HL-60 (cell line): ENCODE data around the gene RUNX1.

Experiments used
- POLR2AphosphoS5 ChIP-seq: IDR thresholded peaks from 2 replicates; pipeline ENCODE4 v1.6.1; 2012; ENCODE audit warnings: low read depth
- TF ChIP-seq, protein P1 (sequence below): IDR thresholded peaks from one replicate; pipeline ENCODE4 v1.5.1; 2011; ENCODE audit warnings: low read length, control low read depth, inconsistent platforms; ENCODE audit not compliant: insufficient read depth
- TF ChIP-seq, protein P2 (sequence below): IDR thresholded peaks from 2 replicates; pipeline ENCODE4 v1.6.1; 2012; ENCODE audit warnings: low read depth; ENCODE audit not compliant: insufficient replicate concordance

DNA sequence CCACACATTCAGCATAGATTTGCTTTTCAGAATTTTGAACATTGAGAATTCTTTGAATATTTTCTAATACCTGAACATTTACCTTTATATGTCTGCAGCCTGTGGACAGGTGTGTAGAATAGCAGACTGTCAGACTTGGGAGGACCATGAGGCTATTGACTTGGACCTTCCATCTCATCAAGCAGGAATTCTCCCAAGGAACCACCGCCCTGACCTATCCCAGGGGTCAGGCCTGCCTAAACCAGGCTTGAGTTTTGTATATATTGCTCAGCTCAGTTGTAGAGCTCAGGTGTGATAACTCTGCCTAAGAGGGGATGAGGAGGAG is 53.2 kb downstream of the RUNX1 start:
- TF ChIP-seq, protein P1, sequence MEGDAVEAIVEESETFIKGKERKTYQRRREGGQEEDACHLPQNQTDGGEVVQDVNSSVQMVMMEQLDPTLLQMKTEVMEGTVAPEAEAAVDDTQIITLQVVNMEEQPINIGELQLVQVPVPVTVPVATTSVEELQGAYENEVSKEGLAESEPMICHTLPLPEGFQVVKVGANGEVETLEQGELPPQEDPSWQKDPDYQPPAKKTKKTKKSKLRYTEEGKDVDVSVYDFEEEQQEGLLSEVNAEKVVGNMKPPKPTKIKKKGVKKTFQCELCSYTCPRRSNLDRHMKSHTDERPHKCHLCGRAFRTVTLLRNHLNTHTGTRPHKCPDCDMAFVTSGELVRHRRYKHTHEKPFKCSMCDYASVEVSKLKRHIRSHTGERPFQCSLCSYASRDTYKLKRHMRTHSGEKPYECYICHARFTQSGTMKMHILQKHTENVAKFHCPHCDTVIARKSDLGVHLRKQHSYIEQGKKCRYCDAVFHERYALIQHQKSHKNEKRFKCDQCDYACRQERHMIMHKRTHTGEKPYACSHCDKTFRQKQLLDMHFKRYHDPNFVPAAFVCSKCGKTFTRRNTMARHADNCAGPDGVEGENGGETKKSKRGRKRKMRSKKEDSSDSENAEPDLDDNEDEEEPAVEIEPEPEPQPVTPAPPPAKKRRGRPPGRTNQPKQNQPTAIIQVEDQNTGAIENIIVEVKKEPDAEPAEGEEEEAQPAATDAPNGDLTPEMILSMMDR = no peak
- TF ChIP-seq POLR2AphosphoS5 = no peak
- TF ChIP-seq, protein P2, sequence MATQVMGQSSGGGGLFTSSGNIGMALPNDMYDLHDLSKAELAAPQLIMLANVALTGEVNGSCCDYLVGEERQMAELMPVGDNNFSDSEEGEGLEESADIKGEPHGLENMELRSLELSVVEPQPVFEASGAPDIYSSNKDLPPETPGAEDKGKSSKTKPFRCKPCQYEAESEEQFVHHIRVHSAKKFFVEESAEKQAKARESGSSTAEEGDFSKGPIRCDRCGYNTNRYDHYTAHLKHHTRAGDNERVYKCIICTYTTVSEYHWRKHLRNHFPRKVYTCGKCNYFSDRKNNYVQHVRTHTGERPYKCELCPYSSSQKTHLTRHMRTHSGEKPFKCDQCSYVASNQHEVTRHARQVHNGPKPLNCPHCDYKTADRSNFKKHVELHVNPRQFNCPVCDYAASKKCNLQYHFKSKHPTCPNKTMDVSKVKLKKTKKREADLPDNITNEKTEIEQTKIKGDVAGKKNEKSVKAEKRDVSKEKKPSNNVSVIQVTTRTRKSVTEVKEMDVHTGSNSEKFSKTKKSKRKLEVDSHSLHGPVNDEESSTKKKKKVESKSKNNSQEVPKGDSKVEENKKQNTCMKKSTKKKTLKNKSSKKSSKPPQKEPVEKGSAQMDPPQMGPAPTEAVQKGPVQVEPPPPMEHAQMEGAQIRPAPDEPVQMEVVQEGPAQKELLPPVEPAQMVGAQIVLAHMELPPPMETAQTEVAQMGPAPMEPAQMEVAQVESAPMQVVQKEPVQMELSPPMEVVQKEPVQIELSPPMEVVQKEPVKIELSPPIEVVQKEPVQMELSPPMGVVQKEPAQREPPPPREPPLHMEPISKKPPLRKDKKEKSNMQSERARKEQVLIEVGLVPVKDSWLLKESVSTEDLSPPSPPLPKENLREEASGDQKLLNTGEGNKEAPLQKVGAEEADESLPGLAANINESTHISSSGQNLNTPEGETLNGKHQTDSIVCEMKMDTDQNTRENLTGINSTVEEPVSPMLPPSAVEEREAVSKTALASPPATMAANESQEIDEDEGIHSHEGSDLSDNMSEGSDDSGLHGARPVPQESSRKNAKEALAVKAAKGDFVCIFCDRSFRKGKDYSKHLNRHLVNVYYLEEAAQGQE = no peak
